Measurements from ENCODE around the gene TEX29. TPM values are rescaled to one million over a fixed set of nuclear protein-coding genes. Genes with fewer than 3 reads are reported as not detected.

TEX29 gene
- total RNA-seq, 4 donors from 2014 or later = 2.4 TPM; not detected in 3

DNA sequence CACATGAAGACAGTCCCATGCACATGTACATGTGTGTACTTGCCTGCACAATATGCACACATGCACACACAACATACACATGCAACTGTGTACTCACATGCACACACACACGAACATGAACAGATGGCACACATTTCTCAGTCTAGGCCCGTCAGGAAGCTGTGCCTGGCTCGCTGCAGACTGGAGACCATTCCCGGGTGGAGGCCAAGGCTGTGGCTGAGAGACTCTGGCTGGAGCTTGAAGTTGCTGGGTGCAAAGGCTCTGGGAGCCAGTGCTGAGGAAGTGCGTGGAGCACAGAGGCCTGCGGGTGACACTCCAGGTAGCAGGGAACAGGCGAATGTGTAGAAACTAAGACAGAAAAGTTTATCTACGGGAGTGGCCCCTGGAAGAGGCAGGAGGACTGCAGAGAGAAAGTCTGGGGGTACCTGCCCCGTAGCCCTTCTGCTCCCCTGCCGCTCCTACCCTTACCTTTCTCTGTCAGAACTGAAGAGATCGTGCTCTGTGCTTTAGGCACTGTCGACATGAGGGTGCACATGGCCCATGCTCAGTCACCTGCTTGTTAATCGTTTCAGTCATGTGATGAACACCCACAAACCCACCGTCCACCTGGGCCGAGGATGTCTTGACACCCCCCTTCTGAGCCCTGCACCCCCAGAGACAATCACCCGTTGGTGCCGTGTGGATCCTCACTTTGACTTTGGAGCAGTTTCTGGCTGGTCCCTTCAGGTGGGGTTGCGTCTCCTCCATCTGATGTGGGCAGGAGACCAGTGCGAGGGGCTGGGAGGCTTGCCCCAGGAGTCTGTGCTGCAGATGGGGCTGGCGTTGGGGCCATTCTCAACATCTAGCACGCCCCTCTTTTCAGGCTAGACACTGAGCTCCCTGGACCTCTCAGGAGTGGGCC, 69.4 kb downstream of the TEX29 start:
- TF ChIP-seq, protein P1, sequence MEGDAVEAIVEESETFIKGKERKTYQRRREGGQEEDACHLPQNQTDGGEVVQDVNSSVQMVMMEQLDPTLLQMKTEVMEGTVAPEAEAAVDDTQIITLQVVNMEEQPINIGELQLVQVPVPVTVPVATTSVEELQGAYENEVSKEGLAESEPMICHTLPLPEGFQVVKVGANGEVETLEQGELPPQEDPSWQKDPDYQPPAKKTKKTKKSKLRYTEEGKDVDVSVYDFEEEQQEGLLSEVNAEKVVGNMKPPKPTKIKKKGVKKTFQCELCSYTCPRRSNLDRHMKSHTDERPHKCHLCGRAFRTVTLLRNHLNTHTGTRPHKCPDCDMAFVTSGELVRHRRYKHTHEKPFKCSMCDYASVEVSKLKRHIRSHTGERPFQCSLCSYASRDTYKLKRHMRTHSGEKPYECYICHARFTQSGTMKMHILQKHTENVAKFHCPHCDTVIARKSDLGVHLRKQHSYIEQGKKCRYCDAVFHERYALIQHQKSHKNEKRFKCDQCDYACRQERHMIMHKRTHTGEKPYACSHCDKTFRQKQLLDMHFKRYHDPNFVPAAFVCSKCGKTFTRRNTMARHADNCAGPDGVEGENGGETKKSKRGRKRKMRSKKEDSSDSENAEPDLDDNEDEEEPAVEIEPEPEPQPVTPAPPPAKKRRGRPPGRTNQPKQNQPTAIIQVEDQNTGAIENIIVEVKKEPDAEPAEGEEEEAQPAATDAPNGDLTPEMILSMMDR (IDR thresholded peaks at IDR 0.05) = no peak
- no peak for TF ChIP-seq EP300 (IDR thresholded peaks at IDR 0.05)
- TF ChIP-seq POLR2A (IDR thresholded peaks at IDR 0.05) = no peak
- no peak overlapping the region for H3K27ac ChIP-seq
- H3K4me3 ChIP-seq = no peak overlapping the region
- WGBS, 2 donors = 80 to 84% methylated on average over 21 of the region's 21 CpGs
- no peaks in the 10 kb centered on the region for H3K9me3 ChIP-seq
- DNase-seq (ENCODE audit: low spot score in 2 of 2) = no peak
- no peaks in the 10 kb centered on the region for H3K4me1 ChIP-seq
- H3K27me3 ChIP-seq = no peaks in the 10 kb centered on the region
- no peaks in the 10 kb centered on the region for H3K36me3 ChIP-seq

DNA sequence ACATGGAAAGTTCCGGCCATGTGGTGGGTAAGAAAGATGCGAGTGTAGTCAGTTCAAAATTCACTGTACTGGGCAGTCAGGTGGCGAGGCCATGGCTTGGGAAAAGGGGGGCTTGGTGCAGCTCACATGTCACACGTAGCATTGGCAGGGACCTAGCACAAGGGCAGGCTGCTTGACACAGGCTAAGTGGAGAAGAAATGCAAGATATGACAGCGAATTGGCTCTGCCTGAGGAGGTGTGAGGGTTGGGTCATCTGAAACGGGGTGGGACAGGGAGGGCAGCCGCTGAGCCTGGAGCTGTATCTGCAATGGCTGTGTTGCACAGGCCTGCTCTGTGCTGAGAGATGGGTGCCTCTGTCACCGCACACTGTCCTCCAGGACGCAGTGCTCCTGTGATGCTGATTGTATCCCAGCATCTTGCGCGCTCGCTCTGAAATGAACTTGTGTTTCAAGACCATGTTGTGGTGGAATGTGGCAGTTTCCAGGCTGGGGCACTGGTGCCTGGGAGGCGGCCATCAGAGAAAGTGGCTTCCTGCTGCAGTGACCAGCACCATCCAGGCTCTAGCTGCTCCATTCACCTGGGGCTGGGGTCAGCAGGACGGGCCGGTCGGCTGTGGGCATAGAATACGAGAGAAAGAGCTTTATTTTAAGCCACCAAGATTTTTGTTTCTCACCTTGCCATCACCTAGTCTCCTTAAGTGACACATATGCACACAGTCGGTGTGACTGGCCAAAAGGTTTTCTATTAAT, 70.3 kb downstream of the TEX29 start:
- no peak for DNase-seq (ENCODE audit: low spot score in 2 of 2)
- Histone ChIP-seq H3K4me1 (no peaks in the 10 kb centered on the region), H3K4me3 (no peak overlapping the region), H3K36me3 (no peaks in the 10 kb centered on the region), H3K27ac (no peak overlapping the region), H3K9me3 (no peaks in the 10 kb centered on the region), H3K27me3 (no peaks in the 10 kb centered on the region)
- TF ChIP-seq POLR2A (IDR thresholded peaks at IDR 0.05) (no peak), EP300 (IDR thresholded peaks at IDR 0.05) (no peak)
- TF ChIP-seq, protein P1 (IDR thresholded peaks at IDR 0.05) = no peak
- WGBS, 2 donors = 82 to 91% methylated on average over 17 to 18 of the region's 18 CpGs

DNA sequence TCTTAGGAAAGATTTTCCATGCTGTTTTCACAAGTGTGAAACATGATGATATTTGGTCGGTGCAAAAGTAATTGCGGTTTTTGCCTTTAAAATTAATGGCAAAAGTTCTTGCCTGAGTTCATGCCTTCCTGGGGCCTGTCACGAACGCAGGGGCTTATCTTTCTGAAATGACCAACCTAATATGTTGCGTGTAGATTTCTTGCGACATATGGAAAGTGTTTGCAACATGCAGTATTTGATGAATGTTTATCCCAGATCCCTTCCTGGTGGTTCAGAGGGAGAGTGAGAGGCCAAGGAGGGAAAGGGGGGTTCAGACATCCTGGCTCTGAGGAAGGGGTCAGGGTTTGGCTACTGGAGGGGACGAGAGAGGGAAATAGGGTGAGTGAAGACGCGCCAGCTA, 72.0 kb downstream of the TEX29 start:
- 69 to 85% methylated on average over 9 of the region's 9 CpGs for WGBS, 2 donors
- no peaks in the 10 kb centered on the region for H3K4me1 ChIP-seq
- no peaks in the 10 kb centered on the region for H3K27me3 ChIP-seq
- no peak overlapping the region for H3K27ac ChIP-seq
- TF ChIP-seq EP300 (IDR thresholded peaks at IDR 0.05) (no peak), POLR2A (IDR thresholded peaks at IDR 0.05) (no peak)
- TF ChIP-seq, protein P1 (IDR thresholded peaks at IDR 0.05) = no peak
- no peak for DNase-seq (ENCODE audit: low spot score in 2 of 2)
- no peaks in the 10 kb centered on the region for H3K9me3 ChIP-seq
- H3K36me3 ChIP-seq = no peaks in the 10 kb centered on the region
- H3K4me3 ChIP-seq = no peak overlapping the region

DNA sequence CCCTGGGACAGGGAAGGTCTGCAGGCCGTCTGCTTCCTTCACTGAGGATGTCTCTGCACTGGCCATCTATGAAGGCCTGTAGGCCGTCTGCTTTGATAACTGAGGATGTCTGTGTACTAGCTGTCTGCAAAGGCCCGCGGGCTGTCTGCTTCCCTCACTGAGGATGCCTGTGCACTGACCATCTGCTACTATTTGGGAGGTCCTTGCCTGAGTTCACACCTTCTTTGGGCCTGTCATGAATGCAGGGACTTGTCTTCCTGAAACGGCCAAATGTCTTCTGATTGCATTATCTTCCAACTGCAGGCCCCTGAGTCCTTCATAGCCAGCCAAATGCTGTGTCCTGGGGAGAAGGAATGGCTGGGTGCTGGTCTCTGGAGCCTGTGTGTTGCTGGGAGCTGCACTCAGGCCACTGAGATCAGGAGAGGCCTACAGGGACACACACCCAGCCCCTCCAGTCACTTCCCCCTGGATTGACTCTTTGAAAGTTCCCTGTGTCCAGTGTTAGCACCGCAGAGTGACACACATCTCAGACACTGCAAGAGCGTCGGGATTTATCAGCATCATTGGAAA, 72.9 kb downstream of the TEX29 start:
- Histone ChIP-seq H3K36me3 (no peaks in the 10 kb centered on the region), H3K9me3 (no peaks in the 10 kb centered on the region), H3K27me3 (no peaks in the 10 kb centered on the region), H3K27ac (no peak overlapping the region), H3K4me1 (no peaks in the 10 kb centered on the region), H3K4me3 (no peak overlapping the region)
- no peak for DNase-seq (ENCODE audit: low spot score in 2 of 2)
- WGBS, 2 donors = 61 to 67% methylated on average over 7 to 8 of the region's 8 CpGs
- TF ChIP-seq, protein P1 (IDR thresholded peaks at IDR 0.05) = no peak
- TF ChIP-seq EP300 (IDR thresholded peaks at IDR 0.05) (no peak), POLR2A (IDR thresholded peaks at IDR 0.05) (no peak)

Other genes with a start within 250 kb of the TEX29 start
- 100 to 1,000 TPM in 3 of 4 donors, 10 to 100 TPM in 1; 88.7 to 119 (median 110) TPM for gene ARHGEF7, start 205.3 kb upstream of the TEX29 start, total RNA-seq